Body of pancreas (tissue), 4 donors: Measurements from ENCODE around the gene LCE3D. TPM values are rescaled to one million over a fixed set of nuclear protein-coding genes. Genes with fewer than 3 reads are reported as not detected.
"Not testable (repeated sequence)": the region's sequence is repeated elsewhere in the genome, so short reads cannot be mapped to it uniquely, and the experiment has no call there.

ENCODE experiments used
- ATAC-seq: fragments of 150-250 bp; one replicate; pipeline ENCODE4 v1.9.1; 2016
- DNase-seq, 4 donors: peaks; one replicate each; pipeline ENCODE4 v3.0.0-alpha.2; 2019
- H3K27ac ChIP-seq, 4 donors: fragments of 200-600 bp; sonication (generic); 1 replicate in 3 of 4; 2 replicates in 1 of 4; pipeline versions ENCODE4 v1.5.1 to v1.6.1; 2016 to 2019; ENCODE audit warnings: mild to moderate bottlenecking in 1 of 4, mixed read lengths in 1 of 4, moderate library complexity in 1 of 4
- H3K27me3 ChIP-seq, 2 donors: fragments of 200-600 bp; sonication (generic); one replicate each; pipeline ENCODE4 v1.6.0; 2016; ENCODE audit warnings: mild to moderate bottlenecking in 1 of 2
- H3K36me3 ChIP-seq, 2 donors: fragments of 200-600 bp; sonication (generic); replicated peaks in 1 of 2; 2 replicates each; pipeline ENCODE4 v1.5.1; 2016; ENCODE audit warnings: low read depth in 2 of 2; ENCODE audit not compliant: insufficient read depth in 1 of 2
- H3K4me1 ChIP-seq: fragments of 200-600 bp; sonication (generic); one replicate; pipeline ENCODE4 v1.6.0; 2016
- H3K4me3 ChIP-seq, 2 donors: fragments of 200-600 bp; sonication (generic); 1 replicate in 1 of 2; 2 replicates in 1 of 2; pipeline ENCODE4 v1.5.1; 2016 to 2019
- H3K9me3 ChIP-seq, 3 donors: fragments of 200-600 bp; sonication (generic); 1 replicate in 2 of 3; 2 replicates in 1 of 3; pipeline ENCODE4 v1.5.1; 2016
- POLR2A ChIP-seq, 3 donors: fragments of 450-650 bp; IDR thresholded peaks; one replicate each; pipeline ENCODE4 v1.6.1; 2016; ENCODE audit warnings: antibody characterized with exemption in 3 of 3, mild to moderate bottlenecking in 2 of 3
- WGBS, 2 donors: methylation state at CpG; one replicate each; pipeline ENCODE4 v1.1.5; 2017; 5-methylcytosine and 5-hydroxymethylcytosine counted together
- intact Hi-C: fragments of 100-400 bp; cut with DNase I; formaldehyde crosslinking; loops from one replicate; pipeline ENCODE4 v1.15.1; 2023
- total RNA-seq, 2 donors: library from RNA; depleted of rRNA; stranded (reverse); fragments of >200 nt; gene quantifications; one replicate each; pipeline ENCODE4 v1.1.0, GENCODE V29; 2016
- TF ChIP-seq, protein P1 (sequence below), 7 experiments: fragments of 450-650 bp in 4 of 7; fragments of 200-600 bp in 3 of 7; sonication (generic) in 3 of 7; IDR thresholded peaks; one replicate each; pipeline ENCODE4 v1.5.1; 2016 to 2019; ENCODE audit warnings: antibody characterized with exemption in 7 of 7

The LCE3D gene
- total RNA-seq, 2 donors from 2014 or later, result not detected

DNA sequence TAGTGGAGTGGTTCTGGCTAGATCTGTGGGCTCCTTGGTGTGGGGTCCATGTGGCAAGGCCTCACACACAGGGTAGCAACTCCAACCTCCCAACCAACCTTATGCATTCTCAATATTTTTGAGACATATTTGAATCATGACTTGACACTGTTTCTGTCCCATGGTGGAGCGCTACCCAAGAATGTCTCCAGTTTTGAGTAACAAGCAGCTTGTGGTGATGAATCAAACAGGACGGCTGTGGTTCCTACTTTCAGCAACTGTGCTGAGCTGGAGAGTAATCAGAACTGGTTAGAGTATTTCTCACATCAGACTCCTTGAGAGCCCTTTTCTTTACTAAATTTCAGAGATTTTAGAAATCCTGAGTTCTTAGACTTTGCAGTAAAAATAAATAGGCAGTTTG is 3.1 kb downstream of the LCE3D start:
- 65 to 74% methylated on average over 2 of the region's 2 CpGs for WGBS, 2 donors
- no peak for TF ChIP-seq POLR2A (IDR thresholded peaks at IDR 0.05)
- TF ChIP-seq, protein P1, sequence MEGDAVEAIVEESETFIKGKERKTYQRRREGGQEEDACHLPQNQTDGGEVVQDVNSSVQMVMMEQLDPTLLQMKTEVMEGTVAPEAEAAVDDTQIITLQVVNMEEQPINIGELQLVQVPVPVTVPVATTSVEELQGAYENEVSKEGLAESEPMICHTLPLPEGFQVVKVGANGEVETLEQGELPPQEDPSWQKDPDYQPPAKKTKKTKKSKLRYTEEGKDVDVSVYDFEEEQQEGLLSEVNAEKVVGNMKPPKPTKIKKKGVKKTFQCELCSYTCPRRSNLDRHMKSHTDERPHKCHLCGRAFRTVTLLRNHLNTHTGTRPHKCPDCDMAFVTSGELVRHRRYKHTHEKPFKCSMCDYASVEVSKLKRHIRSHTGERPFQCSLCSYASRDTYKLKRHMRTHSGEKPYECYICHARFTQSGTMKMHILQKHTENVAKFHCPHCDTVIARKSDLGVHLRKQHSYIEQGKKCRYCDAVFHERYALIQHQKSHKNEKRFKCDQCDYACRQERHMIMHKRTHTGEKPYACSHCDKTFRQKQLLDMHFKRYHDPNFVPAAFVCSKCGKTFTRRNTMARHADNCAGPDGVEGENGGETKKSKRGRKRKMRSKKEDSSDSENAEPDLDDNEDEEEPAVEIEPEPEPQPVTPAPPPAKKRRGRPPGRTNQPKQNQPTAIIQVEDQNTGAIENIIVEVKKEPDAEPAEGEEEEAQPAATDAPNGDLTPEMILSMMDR (IDR thresholded peaks at IDR 0.05), result no peak
- Histone ChIP-seq H3K4me3 (no peak overlapping the region), H3K9me3 (no peaks in the 10 kb centered on the region), H3K4me1 (no peaks in the 10 kb centered on the region), H3K36me3 (no peaks in the 10 kb centered on the region), H3K27me3 (no peaks in the 10 kb centered on the region), H3K27ac (no peak overlapping the region)
- DNase-seq, result no peak
- no peak for ATAC-seq
- intact Hi-C loops, result no loop called here

DNA sequence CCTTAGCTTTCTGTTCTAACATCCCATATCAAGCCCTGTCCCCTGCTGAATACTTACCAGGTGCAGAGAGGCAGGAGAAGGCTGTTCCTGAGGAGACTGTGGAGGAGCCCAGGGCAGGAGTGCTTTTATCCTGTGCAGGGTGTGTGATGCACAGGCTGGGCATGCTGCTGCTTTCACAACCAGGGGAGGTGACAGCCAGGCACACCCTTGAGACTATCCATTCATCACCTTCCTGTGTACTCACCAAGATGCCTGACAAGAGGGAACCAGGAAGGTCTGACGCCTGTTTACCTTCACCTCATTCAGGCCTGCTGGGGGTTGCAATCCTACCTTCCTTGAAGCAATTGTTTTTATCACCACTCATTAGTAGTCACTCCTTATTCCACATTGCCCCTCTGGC is 13.6 kb downstream of the LCE3D start, which contains the start of gene LCE3E:
LCE3E (minus strand) TSS at position 100 of the 400 bp plus-strand sequence. CDS start 572 bp downstream, outside the sequence.
- Histone ChIP-seq H3K36me3 (no peaks in the 10 kb centered on the region), H3K9me3 (no peaks in the 10 kb centered on the region), H3K4me1 (no peaks in the 10 kb centered on the region), H3K27me3 (no peaks in the 10 kb centered on the region), H3K27ac (no peak within 1 kb of the TSS), H3K4me3 (no peak within 1 kb of the TSS)
- 42 to 69% methylated on average over 1 of the region's 1 CpG for WGBS, 2 donors
- DNase-seq, result no peak
- intact Hi-C loops, result no loop called here
- ATAC-seq, result no peak
- TF ChIP-seq, protein P1 (IDR thresholded peaks at IDR 0.05), result no peak
- TF ChIP-seq POLR2A (IDR thresholded peaks at IDR 0.05), result no peak

DNA sequence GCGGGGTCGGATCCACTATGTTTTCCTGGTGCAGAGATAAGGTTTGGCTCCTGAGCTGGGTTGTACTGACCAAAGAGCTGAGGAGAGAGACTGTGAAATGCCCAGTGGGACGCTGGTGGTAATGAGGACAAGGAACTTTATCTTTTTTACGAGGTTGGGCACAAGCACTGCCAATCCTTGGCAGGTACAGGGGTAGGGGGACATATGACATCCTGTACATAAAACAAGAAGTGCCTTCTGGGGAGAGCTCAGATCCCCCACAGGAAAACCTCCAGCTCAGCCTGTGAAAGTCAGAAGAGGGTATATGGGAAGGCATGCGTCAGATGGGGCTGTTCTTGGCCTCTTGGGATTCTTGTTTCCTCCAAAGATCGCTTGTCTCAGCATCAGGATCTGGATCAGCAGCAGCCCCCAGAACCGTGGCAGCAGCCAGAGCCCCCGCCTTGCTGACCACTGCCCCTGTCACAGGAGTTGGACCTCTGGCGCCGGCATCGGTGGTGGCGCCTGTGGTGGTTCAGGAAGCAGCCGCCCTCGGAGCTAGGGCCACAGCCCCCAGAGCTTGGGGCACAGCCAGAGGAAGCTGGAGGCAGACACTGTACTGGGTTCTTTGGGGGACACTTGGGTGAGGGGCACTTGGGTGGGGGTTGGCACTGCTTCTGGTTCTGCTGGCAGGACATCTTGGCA is 14.6 kb downstream of the LCE3D start:
- Histone ChIP-seq H3K27ac (no peak overlapping the region), H3K9me3 (no peaks in the 10 kb centered on the region), H3K36me3 (no peaks in the 10 kb centered on the region), H3K27me3 (no peaks in the 10 kb centered on the region), H3K4me3 (no peak overlapping the region), H3K4me1 (no peaks in the 10 kb centered on the region)
- no peak for ATAC-seq
- DNase-seq, result no peak
- intact Hi-C loops, result no loop called here
- WGBS, 2 donors, result 52 to 82% methylated on average over 7 to 8 of the region's 14 CpGs
- no peak for TF ChIP-seq POLR2A (IDR thresholded peaks at IDR 0.05)
- TF ChIP-seq, protein P1 (IDR thresholded peaks at IDR 0.05), result no peak

DNA sequence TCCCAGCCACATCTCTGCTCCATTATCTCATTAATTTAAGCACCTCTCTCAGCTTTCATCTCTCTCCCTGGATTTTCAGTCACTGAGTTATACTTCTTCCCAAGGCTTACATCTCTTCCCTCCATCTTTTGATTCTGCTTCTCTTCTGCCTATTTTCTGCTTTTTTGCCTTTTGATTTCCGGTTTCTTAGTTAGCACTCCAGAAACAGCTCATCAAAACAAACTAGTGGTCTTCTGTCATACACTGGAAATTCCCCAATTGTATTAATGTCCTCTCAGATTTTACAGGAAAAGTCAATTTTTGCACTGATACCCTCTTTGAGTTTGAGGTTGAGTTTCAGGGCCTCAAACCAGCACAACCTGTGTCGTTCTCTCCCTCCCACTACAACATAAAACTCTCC is 15.2 kb downstream of the LCE3D start:
- TF ChIP-seq, protein P1 (IDR thresholded peaks at IDR 0.05), result no peak
- no peak for TF ChIP-seq POLR2A (IDR thresholded peaks at IDR 0.05)
- no peaks in the 10 kb centered on the region for H3K9me3 ChIP-seq
- H3K4me3 ChIP-seq, result no peak overlapping the region
- no peaks in the 10 kb centered on the region for H3K36me3 ChIP-seq
- WGBS, 2 donors, result 70 to 72% methylated on average over 2 of the region's 2 CpGs
- no peaks in the 10 kb centered on the region for H3K4me1 ChIP-seq
- no peaks in the 10 kb centered on the region for H3K27me3 ChIP-seq
- DNase-seq, result no peak
- H3K27ac ChIP-seq, result no peak overlapping the region
- ATAC-seq, result no peak
- intact Hi-C loops, result no loop called here

DNA sequence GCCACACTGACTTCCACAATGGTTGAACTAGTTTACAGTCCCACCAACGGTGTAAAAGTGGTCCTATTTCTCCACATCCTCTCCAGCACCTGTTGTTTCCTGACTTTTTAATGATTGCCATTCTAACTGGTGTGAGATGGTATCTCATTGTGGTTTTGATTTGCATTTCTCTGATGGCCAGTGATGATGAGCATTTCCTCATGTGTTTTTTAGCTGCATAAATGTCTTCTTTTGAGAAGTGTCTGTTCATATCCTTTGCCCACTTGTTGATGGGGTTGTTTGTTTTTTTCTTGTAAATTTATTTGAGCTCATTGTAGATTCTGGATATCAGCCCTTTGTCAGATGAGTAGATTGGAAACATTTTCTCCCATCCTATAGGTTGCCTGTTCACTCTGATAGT is 32.0 kb downstream of the LCE3D start:
- H3K4me1 ChIP-seq, H3K36me3 ChIP-seq, intact Hi-C loops, H3K27ac ChIP-seq, H3K4me3 ChIP-seq, H3K9me3 ChIP-seq, H3K27me3 ChIP-seq, ATAC-seq, DNase-seq: not testable (repeated sequence)
- no CpG with 5 or more reads among the region's 1 CpG for WGBS, 2 donors
